ENCODE data around the gene CD55.

DNA sequence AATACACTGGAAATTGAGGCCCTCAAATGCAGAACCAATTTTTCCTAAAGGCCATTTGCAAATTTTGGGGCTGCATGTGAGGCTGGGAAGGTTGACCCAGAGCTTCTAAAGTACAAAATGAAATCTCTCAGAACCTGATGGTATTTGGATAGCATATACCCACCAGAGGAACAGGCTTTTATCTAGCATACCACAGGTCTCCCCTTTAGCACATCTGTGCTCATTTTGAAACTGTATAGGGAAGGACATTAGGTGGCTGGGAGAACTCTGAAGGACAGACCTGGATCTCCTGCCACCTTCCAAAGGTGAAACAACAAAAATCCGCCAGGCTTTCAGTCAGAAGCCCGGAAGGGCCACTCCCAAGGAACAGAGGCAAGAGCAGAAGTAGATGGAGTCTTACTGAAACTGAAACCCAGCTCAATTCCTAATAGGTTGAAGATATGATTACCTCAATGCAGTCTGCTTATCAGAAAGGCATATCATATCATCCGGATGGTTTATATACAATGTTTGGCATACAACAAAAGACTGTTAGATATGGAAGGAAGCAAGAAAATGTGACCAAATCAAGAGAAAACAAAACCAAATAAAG, 11.6 kb downstream of the CD55 start:
- TF ChIP-seq POLR2A (IDR thresholded peaks at IDR 0.05; ENCODE audit: low read length) (no peak), GATA1 (IDR thresholded peaks at IDR 0.05; ENCODE audit: low read depth, low read length) (no peak)
